GM23338 (cell line): ENCODE data around the gene PARD3. TPM values are rescaled to one million over a fixed set of nuclear protein-coding genes. Genes with fewer than 3 reads are reported as not detected.

Experiments
- ATAC-seq: fragments of 200-7000 bp; cut with Tn5 transposase; 3 replicates; pipeline ENCODE4 v1.9.1; 2020
- DNase-seq: peaks from one replicate; pipeline ENCODE4 v3.0.0-alpha.2; 2015; ENCODE audit warnings: low spot score
- H2AFZ ChIP-seq: fragments of 200-600 bp; sonication (generic); 2 replicates; pipeline ENCODE4 v1.8.0; 2016; ENCODE audit warnings: antibody characterized with exemption, mild to moderate bottlenecking, moderate library complexity
- H3F3A ChIP-seq: fragments of 200-600 bp; sonication (generic); replicated peaks from 2 replicates; pipeline ENCODE4 v1.8.0; 2017; ENCODE audit warnings: antibody characterized with exemption, mixed run types, low read depth
- H3K27ac ChIP-seq: fragments of 200-600 bp; sonication (generic); 2 replicates; pipeline ENCODE4 v1.6.1; 2016; ENCODE audit warnings: low read depth
- H3K27me3 ChIP-seq: fragments of 200-600 bp; sonication (generic); 2 replicates; pipeline ENCODE4 v1.8.0; 2016; ENCODE audit warnings: mild to moderate bottlenecking, mixed run types, moderate library complexity; ENCODE audit not compliant: insufficient read depth
- H3K36me3 ChIP-seq: fragments of 200-600 bp; sonication (generic); 2 replicates; pipeline ENCODE4 v1.8.0; 2016; ENCODE audit warnings: mild to moderate bottlenecking; ENCODE audit not compliant: insufficient read depth
- H3K4me1 ChIP-seq: fragments of 200-600 bp; sonication (generic); 2 replicates; pipeline ENCODE4 v1.8.0; 2016; ENCODE audit warnings: mild to moderate bottlenecking, moderate library complexity; ENCODE audit not compliant: insufficient read depth
- H3K4me2 ChIP-seq: fragments of 200-600 bp; sonication (generic); 2 replicates; pipeline ENCODE4 v1.7.1; 2017; ENCODE audit warnings: mixed run types
- H3K4me3 ChIP-seq: fragments of 200-600 bp; sonication (generic); 2 replicates; pipeline ENCODE4 v1.6.1; 2016; ENCODE audit warnings: mixed run types
- H3K79me2 ChIP-seq: fragments of 200-600 bp; sonication (generic); replicated peaks from 2 replicates; pipeline ENCODE4 v1.8.0; 2017; ENCODE audit warnings: mild to moderate bottlenecking; ENCODE audit not compliant: insufficient read depth
- H3K9me2 ChIP-seq: fragments of 200-600 bp; sonication (generic); 2 replicates; pipeline ENCODE4 v1.8.0; 2017; ENCODE audit not compliant: insufficient read depth
- H4K20me1 ChIP-seq: fragments of 200-600 bp; sonication (generic); replicated peaks from 2 replicates; pipeline ENCODE4 v1.8.0; 2017; ENCODE audit warnings: mild to moderate bottlenecking; ENCODE audit not compliant: insufficient read depth
- H3K27ac Mint-ChIP-seq: 2 replicates; pipeline ENCODE4 v1.8.0; 2020; ENCODE audit warnings: inconsistent platforms, mild to moderate bottlenecking, moderate library complexity, mixed read lengths
- H3K27me3 Mint-ChIP-seq: 3 replicates; pipeline ENCODE4 v1.8.0; 2022; ENCODE audit warnings: low read depth, mild to moderate bottlenecking, moderate library complexity, mixed read lengths, inconsistent platforms; ENCODE audit not compliant: insufficient read depth, poor library complexity
- H3K36me3 Mint-ChIP-seq: 3 replicates; pipeline ENCODE4 v1.8.0; 2021; ENCODE audit warnings: low read depth, mild to moderate bottlenecking, inconsistent platforms, moderate library complexity, mixed read lengths
- H3K4me1 Mint-ChIP-seq: 3 replicates; pipeline ENCODE4 v1.8.0; 2020; ENCODE audit warnings: mild to moderate bottlenecking, inconsistent platforms, mixed read lengths
- H3K4me3 Mint-ChIP-seq: 3 replicates; pipeline ENCODE4 v1.8.0; 2021; ENCODE audit warnings: moderate library complexity, mild to moderate bottlenecking, inconsistent platforms, mixed read lengths
- H3K9me3 Mint-ChIP-seq: 3 replicates; pipeline ENCODE4 v1.8.0; 2020; ENCODE audit warnings: moderate library complexity, mild to moderate bottlenecking, inconsistent platforms, mixed read lengths
- CREB1 ChIP-seq: fragments of 250-450 bp; sonication (Bioruptor Pico); IDR thresholded peaks from 2 replicates; pipeline ENCODE4 v1.5.0; 2020; ENCODE audit warnings: low read depth, mild to moderate bottlenecking, moderate library complexity
- EZH2 ChIP-seq: fragments of 200-600 bp; sonication (generic); IDR thresholded peaks from one replicate; pipeline ENCODE4 v1.8.0; 2017; ENCODE audit warnings: antibody characterized with exemption, mild to moderate bottlenecking, low read depth; ENCODE audit not compliant: unreplicated experiment
- EZH2phosphoT487 ChIP-seq: fragments of 200-600 bp; sonication (generic); IDR thresholded peaks from one replicate; pipeline ENCODE4 v1.8.1; 2018; ENCODE audit warnings: antibody characterized with exemption; ENCODE audit not compliant: unreplicated experiment
- JUNB ChIP-seq: IDR thresholded peaks from one replicate; pipeline ENCODE4 v1.6.1; 2016; ENCODE audit warnings: antibody characterized with exemption; ENCODE audit not compliant: unreplicated experiment
- NANOG ChIP-seq: IDR thresholded peaks from 2 replicates; pipeline ENCODE4 v1.6.1; 2016; ENCODE audit warnings: antibody characterized with exemption, borderline replicate concordance
- POLR2AphosphoS5 ChIP-seq: IDR thresholded peaks from 2 replicates; pipeline ENCODE4 v1.6.1; 2016; ENCODE audit warnings: antibody characterized with exemption, low read depth
- STAT1 ChIP-seq: IDR thresholded peaks from one replicate; pipeline ENCODE4 v1.6.1; 2016; ENCODE audit warnings: antibody characterized with exemption; ENCODE audit not compliant: unreplicated experiment
- ZNF114 ChIP-seq: fragments of 250-450 bp; sonication (Bioruptor Pico); IDR thresholded peaks from 2 replicates; pipeline ENCODE4 v1.5.0; 2020; ENCODE audit warnings: mild to moderate bottlenecking, moderate library complexity
- ZNF331 ChIP-seq: fragments of 250-450 bp; sonication (Bioruptor Pico); IDR thresholded peaks from 2 replicates; pipeline ENCODE4 v1.5.0; 2020; ENCODE audit warnings: low read depth, mild to moderate bottlenecking, moderate library complexity
- polyA plus RNA-seq: library from polyadenylated mRNA; unstranded; fragments of >200 nt; fragmentation: Nextera tagmentation; extraction: Ambion mirVana; gene quantifications from 2 replicates; pipeline ENCODE4 v1.2.1, GENCODE V29; 2016
- total RNA-seq: library from RNA; depleted of rRNA; stranded (reverse); fragments of >200 nt; shearing (Covaris generic); gene quantifications from 2 replicates; pipeline ENCODE4 v1.2.3, GENCODE V29; 2014
- TF ChIP-seq, protein P1 (sequence below): fragments of 250-450 bp; sonication (Bioruptor Pico); IDR thresholded peaks from 2 replicates; pipeline ENCODE4 v1.5.0; 2020; ENCODE audit warnings: mild to moderate bottlenecking, moderate library complexity
- TF ChIP-seq, protein P2 (sequence below): IDR thresholded peaks from one replicate; pipeline ENCODE4 v1.6.1; 2018; ENCODE audit warnings: antibody characterized with exemption; ENCODE audit not compliant: unreplicated experiment
- TF ChIP-seq, protein P3 (sequence below): IDR thresholded peaks from 2 replicates; pipeline ENCODE4 v1.6.1; 2016; ENCODE audit warnings: antibody characterized with exemption
- TF ChIP-seq, protein P4 (sequence below), 2 experiments: fragments of 200-600 bp in 1 of 2; sonication (generic) in 1 of 2; conservative IDR thresholded peaks; 2 replicates each; pipeline versions ENCODE4 v1.5.1 to v1.6.1; 2016 to 2017; ENCODE audit warnings: antibody characterized with exemption in 2 of 2, low read depth in 2 of 2, mild to moderate bottlenecking in 2 of 2, moderate library complexity in 1 of 2

Gene PARD3
- total and polyA plus RNA-seq, 2 experiments from 2014 or later = 30.2 to 51.4 TPM

DNA sequence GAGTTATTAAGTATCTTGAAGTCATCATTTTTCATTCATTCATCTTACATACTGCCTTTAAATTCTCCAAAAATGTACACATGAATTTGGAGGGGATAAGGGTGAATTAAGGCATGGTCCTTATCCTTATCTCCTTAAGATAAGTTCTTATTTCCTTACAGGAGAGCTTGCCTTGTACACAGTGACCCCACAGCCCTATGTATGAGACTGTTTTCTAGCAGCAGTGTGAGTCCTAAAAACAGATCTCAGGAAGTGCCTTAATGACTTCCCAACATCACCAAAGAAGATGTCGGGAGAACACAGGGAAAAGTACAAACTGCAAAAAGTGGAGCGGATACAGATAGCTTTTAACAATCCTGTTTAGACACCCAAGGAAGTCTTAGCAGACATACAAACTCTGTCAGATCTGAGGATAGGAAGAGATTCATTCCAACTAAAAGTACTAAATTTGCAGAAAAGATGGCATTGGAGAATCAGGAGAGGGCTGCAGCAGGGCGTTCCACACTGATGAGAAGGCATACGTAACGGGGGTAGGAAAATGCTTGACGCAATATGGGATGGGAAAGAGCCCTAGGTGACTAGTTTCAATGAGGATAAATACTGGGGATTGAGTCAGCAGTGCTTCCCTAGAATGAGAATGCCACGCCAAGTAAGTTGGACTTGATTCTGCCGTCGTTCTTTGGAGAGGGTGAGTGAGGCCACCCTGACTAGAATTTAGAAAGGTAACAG, 570.2 kb downstream of the PARD3 start:
- no peaks in the 10 kb centered on the region for H3K36me3 ChIP-seq
- H3K9me2 ChIP-seq = no peaks in the 10 kb centered on the region
- no peaks in the 10 kb centered on the region for H3K27me3 ChIP-seq
- DNase-seq (no peak), ATAC-seq (no peak)
- no peak overlapping the region for H3K4me2 ChIP-seq
- H3K4me3 ChIP-seq = no peak overlapping the region
- Mint-ChIP-seq H3K36me3 (no peaks in the 10 kb centered on the region), H3K4me3 (no peak overlapping the region), H3K27me3 (no peaks in the 10 kb centered on the region), H3K4me1 (peaks cover 3% of the 10 kb centered on the region), H3K9me3 (no peaks in the 10 kb centered on the region), H3K27ac (0 out of 2 replicates have a peak overlapping the region, but pooled peaks have one; percentile 5)
- H2AFZ ChIP-seq = no peak overlapping the region
- H4K20me1 ChIP-seq = no peaks in the 10 kb centered on the region
- TF ChIP-seq, protein P1, sequence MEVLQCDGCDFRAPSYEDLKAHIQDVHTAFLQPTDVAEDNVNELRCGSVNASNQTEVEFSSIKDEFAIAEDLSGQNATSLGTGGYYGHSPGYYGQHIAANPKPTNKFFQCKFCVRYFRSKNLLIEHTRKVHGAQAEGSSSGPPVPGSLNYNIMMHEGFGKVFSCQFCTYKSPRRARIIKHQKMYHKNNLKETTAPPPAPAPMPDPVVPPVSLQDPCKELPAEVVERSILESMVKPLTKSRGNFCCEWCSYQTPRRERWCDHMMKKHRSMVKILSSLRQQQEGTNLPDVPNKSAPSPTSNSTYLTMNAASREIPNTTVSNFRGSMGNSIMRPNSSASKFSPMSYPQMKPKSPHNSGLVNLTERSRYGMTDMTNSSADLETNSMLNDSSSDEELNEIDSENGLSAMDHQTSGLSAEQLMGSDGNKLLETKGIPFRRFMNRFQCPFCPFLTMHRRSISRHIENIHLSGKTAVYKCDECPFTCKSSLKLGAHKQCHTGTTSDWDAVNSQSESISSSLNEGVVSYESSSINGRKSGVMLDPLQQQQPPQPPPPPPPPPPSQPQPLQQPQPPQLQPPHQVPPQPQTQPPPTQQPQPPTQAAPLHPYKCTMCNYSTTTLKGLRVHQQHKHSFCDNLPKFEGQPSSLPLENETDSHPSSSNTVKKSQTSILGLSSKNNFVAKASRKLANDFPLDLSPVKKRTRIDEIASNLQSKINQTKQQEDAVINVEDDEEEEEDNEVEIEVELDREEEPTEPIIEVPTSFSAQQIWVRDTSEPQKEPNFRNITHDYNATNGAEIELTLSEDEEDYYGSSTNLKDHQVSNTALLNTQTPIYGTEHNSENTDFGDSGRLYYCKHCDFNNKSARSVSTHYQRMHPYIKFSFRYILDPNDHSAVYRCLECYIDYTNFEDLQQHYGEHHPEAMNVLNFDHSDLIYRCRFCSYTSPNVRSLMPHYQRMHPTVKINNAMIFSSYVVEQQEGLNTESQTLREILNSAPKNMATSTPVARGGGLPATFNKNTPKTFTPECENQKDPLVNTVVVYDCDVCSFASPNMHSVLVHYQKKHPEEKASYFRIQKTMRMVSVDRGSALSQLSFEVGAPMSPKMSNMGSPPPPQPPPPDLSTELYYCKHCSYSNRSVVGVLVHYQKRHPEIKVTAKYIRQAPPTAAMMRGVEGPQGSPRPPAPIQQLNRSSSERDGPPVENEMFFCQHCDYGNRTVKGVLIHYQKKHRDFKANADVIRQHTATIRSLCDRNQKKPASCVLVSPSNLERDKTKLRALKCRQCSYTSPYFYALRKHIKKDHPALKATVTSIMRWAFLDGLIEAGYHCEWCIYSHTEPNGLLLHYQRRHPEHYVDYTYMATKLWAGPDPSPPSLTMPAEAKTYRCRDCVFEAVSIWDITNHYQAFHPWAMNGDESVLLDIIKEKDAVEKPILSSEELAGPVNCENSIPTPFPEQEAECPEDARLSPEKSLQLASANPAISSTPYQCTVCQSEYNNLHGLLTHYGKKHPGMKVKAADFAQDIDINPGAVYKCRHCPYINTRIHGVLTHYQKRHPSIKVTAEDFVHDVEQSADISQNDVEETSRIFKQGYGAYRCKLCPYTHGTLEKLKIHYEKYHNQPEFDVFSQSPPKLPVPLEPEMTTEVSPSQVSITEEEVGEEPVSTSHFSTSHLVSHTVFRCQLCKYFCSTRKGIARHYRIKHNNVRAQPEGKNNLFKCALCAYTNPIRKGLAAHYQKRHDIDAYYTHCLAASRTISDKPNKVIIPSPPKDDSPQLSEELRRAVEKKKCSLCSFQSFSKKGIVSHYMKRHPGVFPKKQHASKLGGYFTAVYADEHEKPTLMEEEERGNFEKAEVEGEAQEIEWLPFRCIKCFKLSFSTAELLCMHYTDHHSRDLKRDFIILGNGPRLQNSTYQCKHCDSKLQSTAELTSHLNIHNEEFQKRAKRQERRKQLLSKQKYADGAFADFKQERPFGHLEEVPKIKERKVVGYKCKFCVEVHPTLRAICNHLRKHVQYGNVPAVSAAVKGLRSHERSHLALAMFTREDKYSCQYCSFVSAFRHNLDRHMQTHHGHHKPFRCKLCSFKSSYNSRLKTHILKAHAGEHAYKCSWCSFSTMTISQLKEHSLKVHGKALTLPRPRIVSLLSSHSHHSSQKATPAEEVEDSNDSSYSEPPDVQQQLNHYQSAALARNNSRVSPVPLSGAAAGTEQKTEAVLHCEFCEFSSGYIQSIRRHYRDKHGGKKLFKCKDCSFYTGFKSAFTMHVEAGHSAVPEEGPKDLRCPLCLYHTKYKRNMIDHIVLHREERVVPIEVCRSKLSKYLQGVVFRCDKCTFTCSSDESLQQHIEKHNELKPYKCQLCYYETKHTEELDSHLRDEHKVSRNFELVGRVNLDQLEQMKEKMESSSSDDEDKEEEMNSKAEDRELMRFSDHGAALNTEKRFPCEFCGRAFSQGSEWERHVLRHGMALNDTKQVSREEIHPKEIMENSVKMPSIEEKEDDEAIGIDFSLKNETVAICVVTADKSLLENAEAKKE = no peak
- TF ChIP-seq POLR2AphosphoS5 = no peak
- no peak for TF ChIP-seq STAT1
- TF ChIP-seq, protein P2, sequence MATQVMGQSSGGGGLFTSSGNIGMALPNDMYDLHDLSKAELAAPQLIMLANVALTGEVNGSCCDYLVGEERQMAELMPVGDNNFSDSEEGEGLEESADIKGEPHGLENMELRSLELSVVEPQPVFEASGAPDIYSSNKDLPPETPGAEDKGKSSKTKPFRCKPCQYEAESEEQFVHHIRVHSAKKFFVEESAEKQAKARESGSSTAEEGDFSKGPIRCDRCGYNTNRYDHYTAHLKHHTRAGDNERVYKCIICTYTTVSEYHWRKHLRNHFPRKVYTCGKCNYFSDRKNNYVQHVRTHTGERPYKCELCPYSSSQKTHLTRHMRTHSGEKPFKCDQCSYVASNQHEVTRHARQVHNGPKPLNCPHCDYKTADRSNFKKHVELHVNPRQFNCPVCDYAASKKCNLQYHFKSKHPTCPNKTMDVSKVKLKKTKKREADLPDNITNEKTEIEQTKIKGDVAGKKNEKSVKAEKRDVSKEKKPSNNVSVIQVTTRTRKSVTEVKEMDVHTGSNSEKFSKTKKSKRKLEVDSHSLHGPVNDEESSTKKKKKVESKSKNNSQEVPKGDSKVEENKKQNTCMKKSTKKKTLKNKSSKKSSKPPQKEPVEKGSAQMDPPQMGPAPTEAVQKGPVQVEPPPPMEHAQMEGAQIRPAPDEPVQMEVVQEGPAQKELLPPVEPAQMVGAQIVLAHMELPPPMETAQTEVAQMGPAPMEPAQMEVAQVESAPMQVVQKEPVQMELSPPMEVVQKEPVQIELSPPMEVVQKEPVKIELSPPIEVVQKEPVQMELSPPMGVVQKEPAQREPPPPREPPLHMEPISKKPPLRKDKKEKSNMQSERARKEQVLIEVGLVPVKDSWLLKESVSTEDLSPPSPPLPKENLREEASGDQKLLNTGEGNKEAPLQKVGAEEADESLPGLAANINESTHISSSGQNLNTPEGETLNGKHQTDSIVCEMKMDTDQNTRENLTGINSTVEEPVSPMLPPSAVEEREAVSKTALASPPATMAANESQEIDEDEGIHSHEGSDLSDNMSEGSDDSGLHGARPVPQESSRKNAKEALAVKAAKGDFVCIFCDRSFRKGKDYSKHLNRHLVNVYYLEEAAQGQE = no peak
- TF ChIP-seq EZH2phosphoT487 = no peak
- no peak for TF ChIP-seq CREB1 (CRISPR knock-in tag)
- TF ChIP-seq, protein P3, sequence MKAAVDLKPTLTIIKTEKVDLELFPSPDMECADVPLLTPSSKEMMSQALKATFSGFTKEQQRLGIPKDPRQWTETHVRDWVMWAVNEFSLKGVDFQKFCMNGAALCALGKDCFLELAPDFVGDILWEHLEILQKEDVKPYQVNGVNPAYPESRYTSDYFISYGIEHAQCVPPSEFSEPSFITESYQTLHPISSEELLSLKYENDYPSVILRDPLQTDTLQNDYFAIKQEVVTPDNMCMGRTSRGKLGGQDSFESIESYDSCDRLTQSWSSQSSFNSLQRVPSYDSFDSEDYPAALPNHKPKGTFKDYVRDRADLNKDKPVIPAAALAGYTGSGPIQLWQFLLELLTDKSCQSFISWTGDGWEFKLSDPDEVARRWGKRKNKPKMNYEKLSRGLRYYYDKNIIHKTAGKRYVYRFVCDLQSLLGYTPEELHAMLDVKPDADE = no peak
- no peak for TF ChIP-seq ZNF331 (CRISPR knock-in tag)
- no peak for TF ChIP-seq EZH2
- no peak for TF ChIP-seq ZNF114 (CRISPR knock-in tag)
- no peak for TF ChIP-seq NANOG
- no peak for TF ChIP-seq JUNB
- TF ChIP-seq, protein P4, sequence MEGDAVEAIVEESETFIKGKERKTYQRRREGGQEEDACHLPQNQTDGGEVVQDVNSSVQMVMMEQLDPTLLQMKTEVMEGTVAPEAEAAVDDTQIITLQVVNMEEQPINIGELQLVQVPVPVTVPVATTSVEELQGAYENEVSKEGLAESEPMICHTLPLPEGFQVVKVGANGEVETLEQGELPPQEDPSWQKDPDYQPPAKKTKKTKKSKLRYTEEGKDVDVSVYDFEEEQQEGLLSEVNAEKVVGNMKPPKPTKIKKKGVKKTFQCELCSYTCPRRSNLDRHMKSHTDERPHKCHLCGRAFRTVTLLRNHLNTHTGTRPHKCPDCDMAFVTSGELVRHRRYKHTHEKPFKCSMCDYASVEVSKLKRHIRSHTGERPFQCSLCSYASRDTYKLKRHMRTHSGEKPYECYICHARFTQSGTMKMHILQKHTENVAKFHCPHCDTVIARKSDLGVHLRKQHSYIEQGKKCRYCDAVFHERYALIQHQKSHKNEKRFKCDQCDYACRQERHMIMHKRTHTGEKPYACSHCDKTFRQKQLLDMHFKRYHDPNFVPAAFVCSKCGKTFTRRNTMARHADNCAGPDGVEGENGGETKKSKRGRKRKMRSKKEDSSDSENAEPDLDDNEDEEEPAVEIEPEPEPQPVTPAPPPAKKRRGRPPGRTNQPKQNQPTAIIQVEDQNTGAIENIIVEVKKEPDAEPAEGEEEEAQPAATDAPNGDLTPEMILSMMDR (conservative IDR thresholded peaks at IDR 0.05; ENCODE audit: low read depth in 2 of 2) = no peak
- H3K4me1 ChIP-seq = no peaks in the 10 kb centered on the region
- H3F3A ChIP-seq = no peaks in the 10 kb centered on the region
- no peak overlapping the region for H3K27ac ChIP-seq
- no peaks in the 10 kb centered on the region for H3K79me2 ChIP-seq
